HCT116 (cell line): ENCODE results near the gene DENND4A. TPM values are rescaled to one million over a fixed set of nuclear protein-coding genes. Genes with fewer than 3 reads are reported as not detected.

Experiments
- ATAC-seq: fragments of 200-7000 bp; cut with Tn5 transposase; 2 replicates; pipeline ENCODE4 v1.9.1; 2020; ENCODE audit warnings: mild to moderate bottlenecking, moderate library complexity
- BruUV-seq: library from RNA; stranded (reverse); fragments of 400-500 nt; replicated peaks from 2 replicates; lab custom pipeline; 2021; lab: Mats Ljungman, UMichigan
- CTCF ChIA-PET: fragments of 300-600 bp; sonication (Branson Sonifier 250); formaldehyde crosslinking; loops from one replicate; lab custom pipeline; 2021; ENCODE audit warnings: antibody characterized with exemption; lab: Charles Lee
- POLR2A ChIA-PET: fragments of 300-600, 350-600 bp; sonication (Branson Sonifier 250); formaldehyde crosslinking; loops from one replicate; lab custom pipeline; 2021; ENCODE audit warnings: antibody characterized with exemption; lab: Charles Lee
- RAD21 ChIA-PET, 2 experiments: fragments of 300-600 bp; sonication (Branson Sonifier 250); formaldehyde crosslinking; loops; one replicate each; lab custom pipeline; 2023; ENCODE audit warnings: low total read pairs in 2 of 2; ENCODE audit not compliant: uncharacterized antibody in 2 of 2, unreplicated experiment in 2 of 2, low non-redundant PET in 1 of 2; lab: Charles Lee
- DNase-seq: peaks from one replicate; pipeline ENCODE4 v3.0.0-alpha.2; 2010; ENCODE audit warnings: low read depth, low spot score
- H2AFZ ChIP-seq: fragments of 200-600 bp; shearing (Covaris generic), sonication (generic); 2 replicates; pipeline ENCODE4 v1.6.1; 2017; ENCODE audit warnings: low read depth, mixed run types, mixed read lengths, antibody characterized with exemption, low read length; ENCODE audit not compliant: poor library complexity, severe bottlenecking
- H3K27ac ChIP-seq: 2 replicates; pipeline ENCODE4 v1.5.1; 2012; ENCODE audit warnings: low read depth, low read length
- H3K27me3 ChIP-seq: fragments of 200-600 bp; sonication (generic); 2 replicates; pipeline ENCODE4 v1.6.1; 2016; ENCODE audit warnings: mixed run types, low read length, mixed read lengths; ENCODE audit not compliant: insufficient read depth
- H3K36me3 ChIP-seq, 2 experiments: fragments of 200-500 bp in 1 of 2; fragments of 200-600 bp in 1 of 2; sonication (Bioruptor generic) in 1 of 2; sonication (generic) in 1 of 2; 2 replicates each; pipeline versions ENCODE4 v1.5.1 to v1.6.1; 2014 to 2016; ENCODE audit warnings: low read length in 2 of 2, inconsistent platforms in 1 of 2, mixed read lengths in 1 of 2, mixed run types in 1 of 2; ENCODE audit not compliant: insufficient read depth in 2 of 2, control insufficient read depth in 1 of 2
- H3K4me1 ChIP-seq, 2 experiments: fragments of 200-600 bp in 1 of 2; sonication (generic) in 1 of 2; 2 replicates each; pipeline versions ENCODE4 v1.5.1 to v1.6.1; 2012 to 2017; ENCODE audit warnings: low read length in 2 of 2, inconsistent platforms in 1 of 2, mild to moderate bottlenecking in 1 of 2, mixed read lengths in 1 of 2, mixed run types in 1 of 2, moderate library complexity in 1 of 2; ENCODE audit not compliant: insufficient read depth in 2 of 2, control insufficient read depth in 1 of 2
- H3K4me2 ChIP-seq: fragments of 200-600 bp; sonication (generic); 2 replicates; pipeline ENCODE4 v1.6.1; 2017; ENCODE audit warnings: mixed run types, low read length, mixed read lengths
- H3K4me3 ChIP-seq, 2 experiments: fragments of 200-600 bp in 1 of 2; sonication (generic) in 1 of 2; replicated peaks in 1 of 2; 2 replicates each; pipeline ENCODE4 v1.5.1; 2011 to 2016; ENCODE audit warnings: low read length in 2 of 2, control low read depth in 1 of 2, low read depth in 1 of 2, mild to moderate bottlenecking in 1 of 2, mixed read lengths in 1 of 2, mixed run types in 1 of 2
- H3K79me2 ChIP-seq: fragments of 200-600 bp; sonication (generic); 2 replicates; pipeline ENCODE4 v1.6.1; 2017; ENCODE audit warnings: mild to moderate bottlenecking, mixed run types, low read length, moderate library complexity, mixed read lengths; ENCODE audit not compliant: insufficient read depth
- H3K9ac ChIP-seq: fragments of 200-600 bp; sonication (generic); 2 replicates; pipeline ENCODE4 v1.6.1; 2016; ENCODE audit warnings: low read length, mixed read lengths
- H3K9me2 ChIP-seq: fragments of 200-600 bp; sonication (generic), shearing (Covaris generic); 2 replicates; pipeline ENCODE4 v1.6.1; 2017; ENCODE audit warnings: mixed run types, mild to moderate bottlenecking, moderate library complexity; ENCODE audit not compliant: insufficient read depth
- H3K9me3 ChIP-seq, 2 experiments: fragments of 200-500 bp in 1 of 2; fragments of 200-600 bp in 1 of 2; sonication (Bioruptor generic) in 1 of 2; sonication (generic) in 1 of 2; 2 replicates each; pipeline ENCODE4 v1.6.1; 2014 to 2017; ENCODE audit warnings: low read length in 2 of 2, mixed read lengths in 2 of 2, inconsistent platforms in 1 of 2, low read depth in 1 of 2, mild to moderate bottlenecking in 1 of 2, mixed run types in 1 of 2, moderate library complexity in 1 of 2; ENCODE audit not compliant: control insufficient read depth in 1 of 2, insufficient read depth in 1 of 2
- H4K20me1 ChIP-seq: fragments of 200-600 bp; sonication (generic), shearing (Covaris generic); 2 replicates; pipeline ENCODE4 v1.6.1; 2017; ENCODE audit warnings: mixed run types, mild to moderate bottlenecking, moderate library complexity; ENCODE audit not compliant: insufficient read depth
- ATF3 ChIP-seq: IDR thresholded peaks from 2 replicates; pipeline ENCODE4 v1.6.1; 2012
- CBX3 ChIP-seq: IDR thresholded peaks from 2 replicates; pipeline ENCODE4 v1.6.1; 2012; ENCODE audit warnings: low read depth
- CTCF ChIP-seq, 3 experiments: fragments of 200-600 bp in 1 of 3; sonication (generic) in 1 of 3; IDR thresholded peaks in 2 of 3; conservative IDR thresholded peaks in 1 of 3; 2 replicates each; pipeline ENCODE4 v1.5.1; 2012 to 2017; ENCODE audit warnings: low read depth in 2 of 3, low read length in 2 of 3, antibody characterized with exemption in 1 of 3, borderline replicate concordance in 1 of 3, control low read depth in 1 of 3, mild to moderate bottlenecking in 1 of 3, mixed read lengths in 1 of 3, mixed run types in 1 of 3, moderate library complexity in 1 of 3; ENCODE audit not compliant: insufficient read depth in 1 of 3
- EGR1 ChIP-seq: IDR thresholded peaks from 2 replicates; pipeline ENCODE4 v1.6.1; 2012; ENCODE audit warnings: low read depth
- ELF1 ChIP-seq: IDR thresholded peaks from 2 replicates; pipeline ENCODE4 v1.6.1; 2012; ENCODE audit warnings: low read depth, borderline replicate concordance
- EZH2 ChIP-seq: fragments of 200-600 bp; sonication (generic); IDR thresholded peaks from 2 replicates; pipeline ENCODE4 v1.6.1; 2017; ENCODE audit warnings: antibody characterized with exemption, mixed run types
- EZH2phosphoT487 ChIP-seq: fragments of 200-600 bp; IDR thresholded peaks from 2 replicates; pipeline ENCODE4 v1.6.1; 2018; ENCODE audit warnings: antibody characterized with exemption, borderline replicate concordance
- FOSL1 ChIP-seq: IDR thresholded peaks from 2 replicates; pipeline ENCODE4 v1.6.1; 2012; ENCODE audit warnings: low read depth
- JUND ChIP-seq: IDR thresholded peaks from 2 replicates; pipeline ENCODE4 v1.6.1; 2012
- MAX ChIP-seq: IDR thresholded peaks from 2 replicates; pipeline ENCODE4 v1.6.1; 2012
- POLR2A ChIP-seq: IDR thresholded peaks from 2 replicates; pipeline ENCODE4 v1.7.0; 2011; ENCODE audit warnings: borderline replicate concordance; ENCODE audit not compliant: insufficient read depth, insufficient read length; ENCODE audit errors: extremely low read depth
- POLR2AphosphoS5 ChIP-seq: IDR thresholded peaks from 2 replicates; pipeline ENCODE4 v1.6.1; 2011; ENCODE audit warnings: mild to moderate bottlenecking, low read depth, low read length, moderate library complexity
- RAD21 ChIP-seq: IDR thresholded peaks from 2 replicates; pipeline ENCODE4 v1.6.1; 2012; ENCODE audit warnings: low read depth, mild to moderate bottlenecking
- REST ChIP-seq: IDR thresholded peaks from 2 replicates; pipeline ENCODE4 v1.6.1; 2012; ENCODE audit warnings: low read depth
- SP1 ChIP-seq: IDR thresholded peaks from 2 replicates; pipeline ENCODE4 v1.6.1; 2012; ENCODE audit warnings: low read depth
- SRF ChIP-seq: IDR thresholded peaks from 2 replicates; pipeline ENCODE4 v1.6.1; 2012; ENCODE audit warnings: low read depth
- TCF7L2 ChIP-seq: IDR thresholded peaks from 2 replicates; pipeline ENCODE4 v1.7.0; 2011; ENCODE audit warnings: borderline replicate concordance, inconsistent platforms; ENCODE audit not compliant: insufficient read depth, insufficient read length; ENCODE audit errors: extremely low read depth
- YY1 ChIP-seq: IDR thresholded peaks from 2 replicates; pipeline ENCODE4 v1.6.1; 2011; ENCODE audit warnings: low read length, low read depth, moderate library complexity, mild to moderate bottlenecking; ENCODE audit not compliant: insufficient replicate concordance; ENCODE audit errors: extremely low read depth
- ZBTB33 ChIP-seq: IDR thresholded peaks from 2 replicates; pipeline ENCODE4 v1.6.1; 2011; ENCODE audit warnings: mild to moderate bottlenecking, low read length, moderate library complexity; ENCODE audit not compliant: insufficient replicate concordance; ENCODE audit errors: extremely low read depth
- ZFX ChIP-seq: fragments of 450-650 bp; IDR thresholded peaks from 2 replicates; pipeline ENCODE4 v1.6.1; 2017
- intact Hi-C: fragments of 100-400 bp; cut with micrococcal nuclease; formaldehyde crosslinking; loops from 2 replicates; pipeline ENCODE4 v1.10.0; 2022
- total RNA-seq: library from RNA; stranded (reverse); gene quantifications from one replicate; pipeline ENCODE4 v1.2.1, GENCODE V29; 2021; ENCODE audit not compliant: unreplicated experiment

The DENND4A gene
- total RNA-seq, 1 experiment from 2014 or later: 9.1 TPM

GRCh38 chr15:65690778-65691177 is 101.3 kb downstream of the DENND4A start:
- no peak overlapping the region for H3K4me2 ChIP-seq
- no peak overlapping the region for H3K4me3 ChIP-seq
- DNase-seq (no peak), ATAC-seq (no peak)
- H2AFZ ChIP-seq: no peak overlapping the region
- H3K9ac ChIP-seq: no peak overlapping the region
- ChIA-PET POLR2A (no interaction called here), CTCF (no interaction called here), RAD21 (no interaction called here)
- no peaks in the 10 kb centered on the region for H3K9me2 ChIP-seq
- TF ChIP-seq CTCF (IDR thresholded peaks at IDR 0.05 in 2 of 3, conservative IDR thresholded peaks at IDR 0.05 in 1 of 3; ENCODE audit: borderline replicate concordance in 1 of 3, insufficient read depth in 1 of 3, low read depth in 2 of 3, low read length in 2 of 3) (no peak), EZH2phosphoT487 (no peak), ATF3 (no peak), EZH2 (no peak), TCF7L2 (no peak), POLR2AphosphoS5 (no peak), REST (no peak), YY1 (no peak), MAX (no peak), SP1 (no peak), ELF1 (no peak), ZFX (no peak), POLR2A (no peak), EGR1 (no peak), ZBTB33 (no peak), CBX3 (no peak), RAD21 (no peak), JUND (no peak), SRF (no peak), FOSL1 (no peak)
- no TSS peak for BruUV-seq
- H3K9me3 ChIP-seq: no peaks in the 10 kb centered on the region
- no peaks in the 10 kb centered on the region for H3K27me3 ChIP-seq
- no peaks in the 10 kb centered on the region for H4K20me1 ChIP-seq
- intact Hi-C loops: no loop called here
- peaks cover 0 to 3% of the 10 kb centered on the region in 2 experiments; a peak in 1 of 4 replicates for H3K36me3 ChIP-seq
- no peaks in the 10 kb centered on the region for H3K79me2 ChIP-seq
- H3K4me1 ChIP-seq: no peaks in the 10 kb centered on the region
- H3K27ac ChIP-seq: no peak overlapping the region
